HG02870 (cell line): ENCODE measurements around the gene CTBP2.

ENCODE experiments used
- ATAC-seq: cut with Tn5 transposase; IDR thresholded peaks from one replicate; pipeline ENCODE4 v1.9.1; 2021; ENCODE audit warnings: mild to moderate bottlenecking, moderate library complexity; ENCODE audit not compliant: unreplicated experiment

Gene CTBP2

DNA sequence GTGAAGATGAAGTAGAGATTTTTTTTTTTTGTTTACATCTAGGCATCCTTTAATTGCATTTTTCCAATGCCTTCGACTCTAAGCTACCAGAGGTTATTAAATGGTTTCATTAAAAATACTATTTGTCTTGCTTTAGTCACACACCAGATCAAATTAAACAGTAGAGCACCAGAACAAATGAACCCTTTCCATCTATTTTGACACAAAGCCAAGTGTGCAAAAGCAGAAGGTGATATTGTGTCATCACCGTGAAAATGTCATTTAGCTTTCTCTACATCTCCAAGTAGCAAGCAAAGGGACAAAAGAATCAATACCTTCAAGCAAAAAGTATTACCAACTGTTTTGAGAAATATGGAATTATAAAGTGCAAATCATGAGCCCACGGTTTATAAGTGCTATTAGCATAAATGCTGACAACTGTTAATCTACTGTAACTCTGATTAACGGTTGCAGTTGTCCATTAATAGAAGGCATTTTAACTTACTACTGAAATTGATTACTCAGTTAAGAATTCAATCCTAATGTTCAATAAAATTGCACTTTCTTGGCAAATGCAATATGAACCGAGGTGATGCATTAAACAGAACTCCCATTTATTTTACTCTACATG lies 49.1 kb downstream of the CTBP2 start:
- ATAC-seq, result no peak

DNA sequence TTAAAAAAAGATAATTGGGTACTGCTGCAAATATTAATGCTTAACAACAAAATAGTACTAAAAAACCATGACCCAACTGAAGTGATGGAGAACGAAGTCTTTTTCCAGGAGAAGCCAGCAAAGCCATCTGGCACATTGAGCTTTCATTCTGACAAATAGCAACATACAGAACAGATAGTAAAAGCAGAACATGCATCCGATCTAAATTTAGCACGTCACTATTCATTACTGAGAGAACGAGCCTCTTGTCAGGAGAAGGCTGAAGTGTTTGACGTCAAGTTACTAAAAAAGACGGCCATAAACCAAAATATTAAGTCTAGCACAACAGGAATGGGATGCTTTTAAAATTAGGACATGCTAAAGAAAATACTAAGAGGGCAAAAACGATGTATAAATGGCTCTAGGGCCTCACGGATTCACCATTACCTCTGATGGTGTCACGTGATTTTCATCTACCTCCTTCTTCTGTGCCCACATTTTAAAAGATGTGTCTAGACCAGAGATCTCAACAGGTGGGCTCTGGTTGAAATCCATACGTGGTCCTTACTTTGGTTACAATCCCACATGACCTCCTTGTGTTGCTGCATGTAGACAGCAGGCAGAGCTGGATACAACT lies 52.3 kb downstream of the CTBP2 start:
- no peak for ATAC-seq

DNA sequence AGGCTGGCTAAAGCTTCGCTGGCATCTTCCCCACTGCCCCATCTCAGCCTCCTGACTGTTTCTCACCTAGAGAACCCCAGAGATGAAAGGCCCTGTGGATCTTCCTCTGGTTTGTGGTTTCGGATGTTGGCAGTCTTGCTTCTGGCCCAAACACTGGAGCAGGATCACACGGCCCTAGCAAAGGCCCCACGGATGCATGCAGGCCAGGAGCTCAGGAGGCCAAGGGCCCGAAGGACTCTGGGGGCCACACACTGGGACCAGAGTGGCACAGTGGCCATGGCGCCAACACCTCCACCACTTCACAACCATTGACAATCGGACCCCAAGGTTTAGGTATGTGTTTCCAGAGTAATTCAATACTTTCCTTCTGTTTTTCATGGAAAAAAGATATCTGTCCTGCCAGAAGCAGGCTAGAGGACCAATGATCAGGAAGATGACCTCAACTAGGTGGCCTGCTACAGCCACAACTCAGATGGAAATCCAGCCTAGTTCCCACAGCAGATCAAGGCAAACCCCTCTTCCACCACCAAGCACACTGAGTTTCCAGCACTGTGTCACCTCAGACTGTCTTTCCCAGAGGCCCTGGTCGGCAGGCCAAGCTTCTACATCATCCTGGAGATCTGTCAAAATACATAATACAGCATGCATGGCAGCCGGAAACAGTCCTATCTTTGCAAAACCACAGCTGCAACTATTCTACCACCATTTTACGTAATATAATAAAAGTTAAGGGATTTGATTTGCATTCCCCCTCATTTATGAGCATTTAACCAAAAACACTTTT lies 53.0 kb downstream of the CTBP2 start:
- ATAC-seq, result no peak

DNA sequence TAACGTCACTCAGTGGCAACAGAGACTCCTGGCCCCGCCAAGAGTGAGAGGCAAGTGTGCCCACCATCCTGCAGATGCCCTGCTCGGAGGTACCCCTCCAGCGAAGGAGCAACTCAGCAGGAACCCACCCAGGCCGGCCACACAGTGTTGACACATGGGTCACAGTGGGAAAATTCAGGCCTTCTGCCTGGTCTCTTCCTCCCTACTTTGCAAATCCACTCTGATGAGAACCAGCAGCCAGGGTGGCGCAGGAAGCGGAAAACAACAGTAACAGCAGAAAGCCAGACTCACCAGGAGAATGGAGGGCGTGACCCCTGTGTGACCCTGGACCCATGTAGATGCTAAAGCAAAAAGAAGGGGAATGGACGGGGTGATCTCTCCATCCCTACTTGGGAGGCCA lies 53.8 kb downstream of the CTBP2 start:
- no peak for ATAC-seq

DNA sequence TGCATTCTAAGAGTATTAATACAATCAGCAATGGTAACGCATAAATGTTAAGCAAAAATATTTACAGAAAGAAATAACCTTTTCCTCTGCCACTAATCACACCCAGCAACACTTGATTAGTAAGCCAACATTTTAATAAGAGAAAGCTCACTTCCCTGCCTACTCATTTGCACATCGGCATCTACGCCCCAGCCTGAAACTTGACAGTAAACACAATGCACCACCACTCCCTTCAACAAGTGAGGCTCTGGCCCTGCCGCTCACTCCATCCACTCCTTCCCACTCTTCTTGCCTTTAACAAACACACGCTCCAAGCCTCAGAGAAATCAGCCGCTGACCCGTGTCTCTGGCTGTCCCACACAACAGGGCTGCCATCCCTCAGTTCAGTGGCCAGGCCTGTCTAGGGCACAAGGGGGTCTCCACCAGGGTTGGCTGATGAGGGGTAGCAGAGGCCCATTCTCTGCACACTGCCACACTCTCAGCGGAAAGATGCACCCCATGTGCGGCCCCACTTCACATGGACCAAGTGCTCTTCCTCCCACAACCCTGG lies 54.6 kb downstream of the CTBP2 start:
- ATAC-seq, result no peak

DNA sequence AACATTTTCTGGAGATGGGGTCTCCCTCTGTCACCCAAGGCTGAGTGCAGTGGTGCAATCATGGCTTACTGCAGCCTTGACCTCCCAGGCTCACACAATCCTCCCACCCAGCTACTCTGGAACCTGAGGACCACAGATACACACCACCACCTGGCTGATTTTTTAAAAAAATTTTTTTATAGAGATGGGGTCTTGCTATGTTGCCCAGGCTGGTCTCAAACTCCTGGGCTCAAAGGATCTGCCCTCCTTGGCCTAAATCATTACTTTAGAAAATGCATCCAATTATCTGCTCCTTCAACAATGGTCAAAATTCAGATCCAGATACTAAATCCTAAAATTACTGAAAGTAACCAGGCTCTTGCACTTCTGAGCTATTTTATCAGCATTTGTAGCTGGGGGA lies 55.2 kb downstream of the CTBP2 start:
- ATAC-seq, result no peak

DNA sequence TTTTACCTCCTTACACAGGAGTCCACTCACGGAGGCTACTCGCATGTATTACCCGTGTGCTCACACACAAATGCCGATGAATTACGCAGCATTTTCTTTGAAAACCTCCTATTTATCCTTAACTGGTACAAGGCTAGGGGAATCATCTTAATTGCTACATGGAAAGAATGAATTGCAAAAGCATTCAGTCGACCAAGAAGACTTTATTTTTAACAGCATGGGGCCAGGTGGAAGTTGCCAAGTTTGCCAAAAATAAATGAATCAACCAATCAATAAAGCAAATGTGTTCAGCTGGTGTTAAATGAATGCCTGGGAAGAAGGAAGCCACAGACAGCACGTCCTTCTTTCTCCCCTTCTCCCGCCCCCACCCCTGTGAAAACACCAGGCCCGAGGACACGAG lies 55.8 kb downstream of the CTBP2 start:
- ATAC-seq, result no peak

DNA sequence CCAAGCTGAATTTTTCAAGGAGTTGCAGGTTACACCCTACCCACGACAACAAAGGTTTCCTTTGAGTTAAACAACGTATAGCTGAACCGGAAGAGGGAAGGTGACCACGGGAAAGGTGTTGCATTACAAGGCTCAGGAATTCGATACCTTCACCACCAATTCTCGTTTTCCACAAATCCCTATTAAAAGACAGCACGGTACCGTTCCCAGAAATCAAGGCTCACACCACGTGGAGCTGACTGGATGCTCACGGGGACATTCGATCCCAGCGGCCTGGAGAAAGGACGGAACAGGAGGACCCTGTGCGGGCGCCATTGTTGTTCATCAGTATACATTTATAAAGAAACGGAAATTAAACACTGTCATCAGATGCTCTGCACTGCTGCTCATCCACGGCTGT lies 56.4 kb downstream of the CTBP2 start:
- ATAC-seq, result no peak

DNA sequence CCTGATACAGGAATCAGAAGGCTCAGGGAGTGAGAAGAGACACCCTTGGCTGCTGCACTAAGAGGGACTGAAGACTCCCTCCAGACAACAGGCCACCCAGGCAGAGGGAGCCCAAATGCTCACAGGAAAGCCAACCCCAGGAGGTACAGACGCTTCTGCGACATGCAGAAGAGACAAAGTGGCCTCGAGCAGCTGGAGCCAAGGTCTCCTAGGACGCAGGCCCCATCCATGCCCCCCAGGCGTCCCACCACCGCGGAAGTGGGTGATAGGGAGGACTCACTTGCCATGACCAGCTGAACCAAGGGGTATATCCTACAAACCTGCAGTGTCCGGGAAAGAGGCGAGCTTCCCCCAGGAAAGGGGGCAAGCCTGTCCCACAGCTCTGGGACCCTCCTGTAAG lies 56.9 kb downstream of the CTBP2 start:
- ATAC-seq, result no peak

DNA sequence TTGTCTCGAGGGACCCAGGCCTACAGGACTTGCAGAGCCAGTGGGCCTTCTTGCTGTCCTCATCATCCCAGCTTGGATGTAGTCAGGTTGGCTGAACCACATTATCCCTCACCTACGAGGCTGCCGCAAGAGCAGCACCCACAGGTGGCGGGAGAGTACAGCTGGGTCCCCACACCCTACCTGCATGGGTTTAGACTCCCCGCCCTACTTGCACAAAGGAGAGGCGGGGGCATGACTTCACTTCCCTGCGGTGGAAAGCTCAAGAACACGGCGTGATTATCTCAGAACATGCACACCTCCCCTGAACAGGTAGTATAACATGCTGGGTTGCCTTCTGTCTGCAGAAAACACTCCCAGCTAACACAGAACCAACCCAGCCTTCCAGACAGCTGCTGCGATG lies 57.5 kb downstream of the CTBP2 start:
- ATAC-seq, result no peak

DNA sequence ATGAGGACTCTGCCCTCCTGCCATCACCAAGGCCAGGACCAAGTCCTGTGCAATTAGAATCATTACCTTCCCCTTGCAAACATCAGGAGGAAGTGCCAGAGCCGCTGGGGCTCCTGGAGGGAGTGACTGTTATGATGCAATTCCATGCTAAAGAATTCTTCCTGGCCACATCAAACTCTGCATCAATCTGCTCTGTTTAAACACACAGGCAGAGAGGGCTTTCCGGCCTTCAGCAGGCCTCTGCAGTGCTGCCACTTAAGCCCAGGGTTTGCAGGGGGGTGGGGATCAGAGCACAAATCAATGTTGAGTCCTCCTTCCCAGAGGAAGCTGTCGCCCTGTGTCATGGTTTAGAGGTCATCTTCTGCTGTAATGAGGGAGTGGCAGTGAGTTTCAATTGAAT lies 58.1 kb downstream of the CTBP2 start:
- no peak for ATAC-seq

DNA sequence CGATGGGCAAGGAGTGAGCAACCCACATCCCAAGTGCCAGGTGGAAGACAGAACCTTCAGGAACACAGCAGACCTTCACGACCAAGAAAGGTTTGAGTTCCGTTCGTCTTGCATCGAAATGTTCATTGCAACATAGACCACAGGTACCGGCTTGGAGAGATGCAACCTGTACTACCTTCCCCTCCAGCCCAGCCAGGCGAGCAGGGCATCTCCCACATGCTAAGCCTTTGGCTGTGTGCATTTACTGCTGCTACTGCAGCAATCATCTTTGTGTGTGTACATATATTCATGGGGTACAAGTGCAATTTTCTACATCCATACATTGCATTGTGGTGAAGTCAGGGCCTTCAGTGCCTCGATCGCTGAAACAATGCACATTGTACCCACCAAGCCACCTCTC lies 58.8 kb downstream of the CTBP2 start:
- no peak for ATAC-seq

DNA sequence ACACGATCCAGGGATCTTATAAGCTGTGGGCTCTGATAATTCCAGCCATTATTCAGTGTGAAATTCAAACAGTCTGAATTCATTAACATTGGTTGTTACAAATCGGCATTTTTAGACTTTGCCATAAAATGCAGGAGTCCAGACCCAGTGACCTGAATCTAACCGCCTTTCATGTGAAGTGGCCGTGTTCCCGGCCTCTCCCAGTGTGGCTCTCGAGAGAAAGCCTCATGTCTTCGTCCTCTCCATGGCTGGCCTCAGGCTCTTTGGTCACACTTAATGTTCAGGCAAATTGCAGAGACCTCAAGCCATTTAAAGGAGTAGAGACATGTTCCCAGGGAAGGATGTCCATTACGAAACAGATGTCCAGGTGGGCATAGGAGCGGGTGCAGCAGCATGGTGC lies 59.3 kb downstream of the CTBP2 start:
- no peak for ATAC-seq

DNA sequence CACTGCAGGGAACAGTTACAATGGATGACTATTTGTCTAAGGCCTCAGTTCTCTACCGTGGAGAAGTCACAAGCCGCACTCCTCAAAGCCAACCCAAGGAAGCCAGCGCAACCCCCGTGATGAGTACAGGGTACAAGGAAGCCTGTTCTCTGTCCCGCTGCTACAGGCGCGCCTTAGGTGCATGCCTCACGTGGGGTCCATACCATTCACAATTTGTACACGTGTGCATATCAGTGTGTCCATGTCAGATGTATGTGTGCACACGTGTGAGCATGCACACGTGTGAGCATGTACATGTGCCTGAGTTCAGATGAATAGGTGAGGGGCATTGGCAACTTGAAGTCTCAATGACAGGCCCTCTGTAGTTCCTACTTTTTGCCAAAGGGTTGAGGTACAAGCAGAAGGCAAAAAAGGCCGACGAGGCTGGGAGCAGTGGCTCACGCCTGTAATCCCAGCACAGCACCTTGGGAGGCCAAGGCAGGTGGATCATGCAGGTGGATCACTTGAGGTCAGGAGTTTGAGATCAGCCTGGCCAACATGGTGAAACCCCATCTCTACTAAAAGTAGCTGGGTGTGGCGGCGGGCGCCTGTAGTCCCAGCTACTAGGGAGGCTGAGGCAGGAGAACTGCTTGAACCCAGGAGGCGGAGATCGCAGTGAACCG lies 62.8 kb downstream of the CTBP2 start:
- ATAC-seq, result no peak

DNA sequence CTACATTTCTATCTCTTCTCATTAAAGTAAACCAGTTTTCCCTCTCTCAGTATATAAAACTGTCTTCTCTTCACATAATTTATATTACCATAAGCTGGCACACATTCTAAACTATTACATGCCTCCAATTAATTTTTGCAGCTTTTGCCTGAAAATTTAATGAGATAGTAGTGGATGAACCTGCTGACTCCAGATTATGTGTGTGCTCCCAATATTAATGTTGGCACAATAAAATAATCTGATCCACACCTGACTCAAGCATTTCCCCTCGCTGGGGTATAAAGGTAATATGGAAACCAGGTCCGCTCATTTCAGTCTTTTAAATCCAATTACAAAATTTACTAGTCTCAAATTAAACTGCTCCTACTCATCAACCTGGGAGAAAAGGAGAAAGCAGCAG lies 63.4 kb downstream of the CTBP2 start:
- ATAC-seq, result no peak

DNA sequence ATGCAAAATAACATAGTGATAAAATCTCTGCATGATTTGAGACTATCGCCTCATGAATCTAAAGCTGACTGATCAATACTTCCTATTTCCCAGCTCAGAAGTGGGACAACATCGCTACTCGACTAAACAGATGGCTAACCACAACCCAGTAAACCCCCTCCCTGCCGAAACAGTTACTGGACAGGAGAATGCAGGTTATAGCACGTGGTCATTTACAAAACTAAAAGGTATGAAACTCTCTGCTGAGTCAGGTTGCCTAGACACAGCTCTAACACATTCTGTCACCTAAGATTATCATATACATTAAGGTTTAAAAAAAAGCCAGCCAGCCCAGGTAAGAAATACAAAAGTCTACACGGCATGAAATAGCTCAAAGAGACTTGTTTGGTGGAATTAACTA lies 64.0 kb downstream of the CTBP2 start:
- peak; percentile 50 for ATAC-seq

DNA sequence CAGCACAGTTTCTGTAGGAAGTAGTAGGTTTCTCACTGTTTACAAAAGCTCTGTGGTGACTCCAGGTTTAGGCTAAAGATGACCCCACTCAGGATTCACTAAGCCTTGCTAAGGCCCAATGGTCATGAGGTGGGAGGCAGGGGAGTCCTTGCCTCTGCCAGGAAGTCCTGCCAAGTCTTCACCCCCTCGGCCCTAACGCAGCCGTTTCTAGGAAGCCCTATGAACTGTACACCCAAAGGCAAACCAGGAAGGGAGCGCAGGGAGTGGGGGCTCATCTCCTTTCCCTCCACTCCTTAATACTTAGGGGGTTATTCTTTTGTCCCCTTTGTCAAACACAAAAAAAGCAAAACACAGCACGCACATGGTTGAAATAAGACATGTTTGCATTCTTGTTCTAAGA lies 64.6 kb downstream of the CTBP2 start:
- no peak for ATAC-seq

DNA sequence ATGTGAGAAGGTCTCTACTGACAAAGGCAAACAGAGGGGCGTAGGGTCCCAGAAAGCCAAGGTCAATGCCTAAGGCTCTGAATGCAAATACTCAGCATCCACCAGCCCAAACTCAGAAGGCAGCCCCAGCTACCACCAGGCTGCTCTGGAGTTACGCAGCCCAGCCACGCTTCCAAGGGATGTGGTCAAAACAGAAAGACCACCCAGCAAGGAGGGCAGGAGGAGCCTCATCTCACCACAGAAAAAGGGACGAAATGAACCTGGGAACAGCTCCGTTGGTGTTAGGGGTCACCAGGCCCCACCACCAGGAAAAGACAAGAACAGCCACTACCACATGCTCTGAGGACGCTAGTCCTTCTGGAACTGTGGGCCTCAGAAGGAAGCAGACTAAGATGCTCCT lies 65.1 kb downstream of the CTBP2 start:
- ATAC-seq, result no peak

DNA sequence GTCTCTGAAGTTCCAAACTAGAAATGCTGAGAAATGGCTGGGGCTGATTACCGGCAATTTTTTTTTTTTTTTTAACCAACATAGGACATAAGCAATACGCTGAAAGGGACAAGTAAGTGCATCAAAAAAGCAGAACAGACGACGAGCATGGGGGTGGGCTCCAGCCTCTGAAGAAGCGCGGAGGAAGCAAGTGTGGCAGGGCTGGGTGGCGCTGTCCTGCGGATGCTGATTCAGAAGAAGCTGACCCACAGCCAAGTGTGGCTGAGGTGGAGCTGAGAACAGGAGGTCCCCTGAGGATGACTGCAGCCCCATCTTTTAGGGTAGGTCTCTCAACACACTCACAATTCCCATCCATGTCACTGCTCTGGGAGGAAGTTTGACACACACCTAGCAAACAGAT lies 65.6 kb downstream of the CTBP2 start:
- ATAC-seq, result no peak

DNA sequence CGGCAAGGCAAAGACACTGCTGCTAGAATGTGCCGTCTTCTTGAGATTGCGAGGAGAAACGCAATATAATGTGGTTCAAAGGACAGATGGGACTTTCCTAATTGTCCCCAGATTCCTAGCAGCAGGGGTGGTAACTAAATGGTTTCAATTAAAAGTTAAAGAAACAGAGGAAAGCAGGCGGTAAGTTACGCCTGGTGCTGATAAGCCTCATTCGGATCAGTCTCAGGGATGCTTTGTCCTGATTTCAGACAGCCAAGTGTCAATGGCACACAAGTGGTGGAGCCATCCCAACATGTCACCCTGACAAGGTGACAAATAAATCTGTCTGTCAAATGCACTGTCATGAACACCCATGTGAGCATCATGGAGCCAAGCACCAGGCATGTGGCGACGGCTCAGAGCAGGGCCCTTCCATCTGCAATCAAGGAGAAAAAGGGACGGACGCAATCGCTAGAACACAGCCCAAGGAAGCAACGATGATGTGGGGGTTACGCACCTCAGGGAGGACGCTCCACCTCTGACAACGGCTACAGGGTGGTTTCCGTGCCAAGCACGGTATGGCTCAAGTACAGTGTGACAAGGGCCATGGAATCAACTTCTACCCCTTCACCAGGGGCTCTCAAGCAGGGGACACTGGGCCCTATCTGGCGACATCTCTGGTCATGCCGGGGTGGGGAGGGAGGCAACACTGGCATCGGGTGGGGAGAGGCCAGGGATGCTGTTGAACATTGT lies 66.2 kb downstream of the CTBP2 start:
- no peak for ATAC-seq
